RWPE2 (cell line): ENCODE measurements around the gene WSCD1.

Experiments used
- ATAC-seq: fragments of 200-7000 bp; cut with Tn5 transposase; 3 replicates; pipeline ENCODE4 v1.9.1; 2021; ENCODE audit warnings: low read depth
- DNase-seq: peaks from one replicate; pipeline ENCODE4 v3.0.0-alpha.2; 2020; ENCODE audit warnings: low spot score
- H3K27ac ChIP-seq: fragments of 450-650 bp; 2 replicates; pipeline ENCODE4 v1.5.1; 2017; ENCODE audit warnings: mild to moderate bottlenecking; ENCODE audit not compliant: poor library complexity, severe bottlenecking
- H3K27me3 ChIP-seq: fragments of 250-450 bp; sonication (Bioruptor Pico); 2 replicates; pipeline ENCODE4 v1.5.1; 2021; ENCODE audit warnings: mild to moderate bottlenecking, moderate library complexity; ENCODE audit not compliant: insufficient read depth, poor library complexity, severe bottlenecking
- H3K36me3 ChIP-seq: fragments of 250-450 bp; sonication (Bioruptor Pico); 2 replicates; pipeline ENCODE4 v1.5.1; 2020; ENCODE audit warnings: low read depth, mild to moderate bottlenecking, moderate library complexity
- H3K4me1 ChIP-seq: fragments of 250-450 bp; sonication (Bioruptor Pico); 2 replicates; pipeline ENCODE4 v1.5.1; 2021; ENCODE audit warnings: mild to moderate bottlenecking, moderate library complexity; ENCODE audit not compliant: insufficient read depth, poor library complexity, severe bottlenecking
- H3K4me3 ChIP-seq: fragments of 250-450 bp; sonication (Bioruptor Pico); 2 replicates; pipeline ENCODE4 v1.5.1; 2021; ENCODE audit warnings: mild to moderate bottlenecking, moderate library complexity; ENCODE audit not compliant: severe bottlenecking
- H3K9me3 ChIP-seq: fragments of 250-450 bp; sonication (Bioruptor Pico); 2 replicates; pipeline ENCODE4 v1.5.1; 2021; ENCODE audit warnings: mild to moderate bottlenecking, moderate library complexity; ENCODE audit not compliant: severe bottlenecking
- TF ChIP-seq, protein P1 (sequence below): fragments of 450-650 bp; IDR thresholded peaks from one replicate; pipeline ENCODE4 v1.5.1; 2017; ENCODE audit warnings: mild to moderate bottlenecking, moderate library complexity; ENCODE audit not compliant: poor library complexity, severe bottlenecking

WSCD1 gene

DNA sequence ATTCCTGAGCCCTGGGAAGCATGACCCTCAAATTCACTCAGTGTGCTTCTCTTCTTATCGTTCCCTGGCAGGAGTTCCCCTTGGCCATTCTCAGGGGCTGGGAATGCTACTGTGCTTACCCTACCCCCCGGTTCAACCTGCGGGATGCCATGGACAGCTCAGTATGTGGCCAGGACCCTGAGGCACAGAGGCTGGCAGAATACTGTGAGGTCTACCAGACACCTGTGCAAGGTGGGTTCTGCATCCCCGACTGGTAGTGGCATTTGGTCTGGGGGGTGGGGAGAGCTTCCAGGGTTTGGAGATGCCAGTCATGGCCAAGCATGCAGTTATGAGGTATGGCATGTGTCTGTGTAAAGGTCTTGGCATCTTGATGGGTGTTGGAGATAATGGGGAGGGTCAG, 39.4 kb downstream of the WSCD1 start:
- ATAC-seq (no peak), DNase-seq (peak; percentile 19)
- H3K4me3 ChIP-seq = no peak overlapping the region
- H3K27me3 ChIP-seq = peaks cover 5% of the 10 kb centered on the region
- TF ChIP-seq, protein P1, sequence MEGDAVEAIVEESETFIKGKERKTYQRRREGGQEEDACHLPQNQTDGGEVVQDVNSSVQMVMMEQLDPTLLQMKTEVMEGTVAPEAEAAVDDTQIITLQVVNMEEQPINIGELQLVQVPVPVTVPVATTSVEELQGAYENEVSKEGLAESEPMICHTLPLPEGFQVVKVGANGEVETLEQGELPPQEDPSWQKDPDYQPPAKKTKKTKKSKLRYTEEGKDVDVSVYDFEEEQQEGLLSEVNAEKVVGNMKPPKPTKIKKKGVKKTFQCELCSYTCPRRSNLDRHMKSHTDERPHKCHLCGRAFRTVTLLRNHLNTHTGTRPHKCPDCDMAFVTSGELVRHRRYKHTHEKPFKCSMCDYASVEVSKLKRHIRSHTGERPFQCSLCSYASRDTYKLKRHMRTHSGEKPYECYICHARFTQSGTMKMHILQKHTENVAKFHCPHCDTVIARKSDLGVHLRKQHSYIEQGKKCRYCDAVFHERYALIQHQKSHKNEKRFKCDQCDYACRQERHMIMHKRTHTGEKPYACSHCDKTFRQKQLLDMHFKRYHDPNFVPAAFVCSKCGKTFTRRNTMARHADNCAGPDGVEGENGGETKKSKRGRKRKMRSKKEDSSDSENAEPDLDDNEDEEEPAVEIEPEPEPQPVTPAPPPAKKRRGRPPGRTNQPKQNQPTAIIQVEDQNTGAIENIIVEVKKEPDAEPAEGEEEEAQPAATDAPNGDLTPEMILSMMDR = no peak
- H3K4me1 ChIP-seq = no peaks in the 10 kb centered on the region
- H3K9me3 ChIP-seq = no peaks in the 10 kb centered on the region
- H3K36me3 ChIP-seq = no peaks in the 10 kb centered on the region
- no peak overlapping the region for H3K27ac ChIP-seq

DNA sequence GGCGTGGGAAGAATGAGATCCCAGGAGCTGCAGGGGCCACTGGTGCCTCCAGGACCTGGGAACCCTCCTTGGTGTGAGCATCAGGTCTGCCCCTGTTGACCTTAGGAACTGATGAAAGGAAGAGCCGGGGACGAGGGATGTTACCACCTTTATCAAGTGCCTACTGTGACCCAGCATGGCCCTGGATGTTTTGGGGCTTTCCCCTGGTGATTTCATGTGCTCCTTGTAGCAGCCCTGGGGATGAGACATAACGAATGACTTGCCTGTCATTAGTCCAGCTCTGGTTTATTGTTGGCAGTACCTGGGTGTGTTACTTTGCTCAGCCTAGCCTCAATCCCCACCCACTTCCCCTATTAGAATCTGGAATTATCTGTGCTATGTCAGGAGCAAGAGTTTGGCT, 39.9 kb downstream of the WSCD1 start:
- no peaks in the 10 kb centered on the region for H3K4me1 ChIP-seq
- no peaks in the 10 kb centered on the region for H3K36me3 ChIP-seq
- no peak for DNase-seq
- H3K27me3 ChIP-seq = peaks cover 5% of the 10 kb centered on the region
- ATAC-seq = no peak
- no peaks in the 10 kb centered on the region for H3K9me3 ChIP-seq
- H3K27ac ChIP-seq = no peak overlapping the region
- no peak overlapping the region for H3K4me3 ChIP-seq
- TF ChIP-seq, protein P1 = no peak

GRCh38 chr17:6110592-6110991, 40.4 kb downstream of the WSCD1 start:
- no peak overlapping the region for H3K4me3 ChIP-seq
- DNase-seq (no peak), ATAC-seq (peak; percentile 58; the same call in 2 of the 3 replicates)
- TF ChIP-seq, protein P1 = no peak
- H3K27me3 ChIP-seq = peaks cover 5% of the 10 kb centered on the region
- H3K36me3 ChIP-seq = no peaks in the 10 kb centered on the region
- H3K4me1 ChIP-seq = no peaks in the 10 kb centered on the region
- H3K9me3 ChIP-seq = no peaks in the 10 kb centered on the region
- H3K27ac ChIP-seq = no peak overlapping the region

DNA sequence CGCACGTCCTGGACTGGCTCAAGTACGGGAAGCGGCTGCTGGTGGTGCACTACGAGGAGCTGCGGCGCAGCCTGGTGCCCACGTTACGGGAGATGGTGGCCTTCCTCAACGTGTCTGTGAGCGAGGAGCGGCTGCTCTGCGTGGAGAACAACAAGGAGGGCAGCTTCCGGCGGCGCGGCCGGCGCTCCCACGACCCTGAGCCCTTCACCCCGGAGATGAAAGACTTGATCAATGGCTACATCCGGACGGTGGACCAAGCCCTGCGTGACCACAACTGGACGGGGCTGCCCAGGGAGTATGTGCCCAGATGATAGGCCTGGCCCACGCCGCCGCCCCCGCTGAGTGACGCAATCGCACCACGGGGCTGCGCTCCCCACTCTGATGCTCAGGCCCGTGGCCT, 50.2 kb downstream of the WSCD1 start:
- Histone ChIP-seq H3K4me3 (no peak overlapping the region), H3K36me3 (no peaks in the 10 kb centered on the region), H3K9me3 (no peaks in the 10 kb centered on the region), H3K4me1 (no peaks in the 10 kb centered on the region), H3K27me3 (no peaks in the 10 kb centered on the region), H3K27ac (no peak overlapping the region)
- DNase-seq = no peak
- no peak for ATAC-seq
- TF ChIP-seq, protein P1 = no peak

DNA sequence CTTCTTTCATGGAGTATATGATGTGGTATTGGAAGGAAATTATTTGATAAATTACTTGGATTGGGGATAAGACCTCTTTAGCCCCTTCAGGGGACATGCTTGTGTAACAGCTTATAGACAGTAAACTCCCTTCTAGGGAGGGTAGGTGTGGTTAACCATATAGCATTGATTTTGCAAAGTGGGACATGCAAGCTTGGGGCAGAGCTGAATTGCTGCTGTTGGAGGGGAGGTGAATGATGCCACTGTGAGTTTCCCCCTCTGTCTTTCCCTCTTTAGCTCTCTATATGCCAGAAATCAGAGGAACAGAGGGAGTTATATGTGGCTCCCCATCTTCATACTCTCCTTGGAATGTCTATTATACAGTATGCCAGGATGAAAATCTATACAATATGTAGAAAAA, 54.7 kb downstream of the WSCD1 start:
- Histone ChIP-seq H3K36me3 (no peaks in the 10 kb centered on the region), H3K9me3 (no peaks in the 10 kb centered on the region), H3K4me1 (no peaks in the 10 kb centered on the region), H3K27ac (no peak overlapping the region), H3K4me3 (no peak overlapping the region), H3K27me3 (peaks cover 10% of the 10 kb centered on the region)
- no peak for ATAC-seq
- TF ChIP-seq, protein P1 = no peak
- DNase-seq = no peak
